Stimulated activated CD8-positive, alpha-beta memory T cell treated with anti-CD3 and anti-CD28 coated beads, Interleukin-12 subunit alpha, Interleukin-12 subunit beta, amount 100 ng/mL, for 1 hour (primary cell): ENCODE results near the gene CCDC126.
"Not testable (repeated sequence)": the region's sequence is repeated elsewhere in the genome, so short reads cannot be mapped to it uniquely, and the experiment has no call there.

Experiments used
- DNase-seq: peaks from one replicate; pipeline ENCODE4 v3.0.0-alpha.2; 2020; ENCODE audit warnings: low read depth

The CCDC126 gene

GRCh38 chr7:23628370-23628769 lies 31.2 kb downstream of the CCDC126 start:
- DNase-seq, result no peak

GRCh38 chr7:23633417-23633816 lies 36.2 kb downstream of the CCDC126 start:
- no peak for DNase-seq

- DNase-seq, result no peak
These were observed 48.6 kb downstream of the CCDC126 start for GRCh38 chr7:23645822-23646221.

GRCh38 chr7:23653942-23654341 lies 56.8 kb downstream of the CCDC126 start:
- DNase-seq, result no peak

DNA sequence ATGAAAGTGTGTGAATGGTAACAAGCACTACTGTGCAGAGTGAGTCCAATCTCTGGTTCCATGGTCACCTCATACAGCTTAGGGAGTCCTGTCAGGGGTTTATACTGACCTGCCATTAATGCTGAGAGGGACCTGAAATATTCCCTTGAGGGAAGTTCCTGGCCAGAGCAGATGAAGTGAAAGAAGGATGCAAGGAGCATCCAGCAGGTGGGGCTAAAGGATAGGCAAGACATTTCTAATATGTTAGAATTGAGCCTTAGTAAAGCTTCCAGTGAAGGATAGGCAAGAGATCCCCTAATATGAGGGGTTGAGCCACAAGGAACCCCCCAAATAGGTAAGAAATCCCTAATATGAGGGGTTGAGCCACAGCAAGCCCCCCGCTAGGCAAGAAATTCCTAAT lies 57.3 kb downstream of the CCDC126 start:
- DNase-seq, result no peak

- DNase-seq, result no peak
These were observed 58.3 kb downstream of the CCDC126 start for GRCh38 chr7:23655433-23655832.

DNA sequence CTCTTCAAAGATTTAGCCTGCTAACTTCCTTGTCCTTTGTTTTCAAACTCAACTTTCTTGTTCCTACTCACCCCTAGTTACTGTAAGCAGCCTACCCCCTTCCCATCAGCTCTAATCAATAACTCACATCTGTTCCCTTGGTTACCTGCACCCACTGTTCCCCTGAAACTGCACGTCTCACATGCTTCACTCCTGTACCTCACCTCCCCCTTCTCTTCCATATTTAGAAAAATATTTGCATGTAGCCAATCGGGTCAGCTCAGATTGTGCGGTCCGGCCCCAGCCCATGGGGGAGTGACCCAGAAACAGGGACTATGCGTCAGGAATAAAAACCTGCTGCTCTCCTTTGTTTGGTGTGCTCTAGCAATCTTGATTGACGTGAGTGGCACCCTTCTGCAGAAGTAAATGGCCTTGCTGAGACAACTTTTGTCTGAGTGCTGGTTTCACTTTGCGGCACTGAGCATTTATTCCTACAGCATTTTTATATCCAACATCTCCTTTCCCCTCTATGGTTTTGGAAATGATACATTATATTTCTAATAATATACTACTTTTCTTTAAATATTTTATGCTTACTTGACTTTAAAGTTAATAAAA lies 61.7 kb downstream of the CCDC126 start:
- DNase-seq, result no peak

DNA sequence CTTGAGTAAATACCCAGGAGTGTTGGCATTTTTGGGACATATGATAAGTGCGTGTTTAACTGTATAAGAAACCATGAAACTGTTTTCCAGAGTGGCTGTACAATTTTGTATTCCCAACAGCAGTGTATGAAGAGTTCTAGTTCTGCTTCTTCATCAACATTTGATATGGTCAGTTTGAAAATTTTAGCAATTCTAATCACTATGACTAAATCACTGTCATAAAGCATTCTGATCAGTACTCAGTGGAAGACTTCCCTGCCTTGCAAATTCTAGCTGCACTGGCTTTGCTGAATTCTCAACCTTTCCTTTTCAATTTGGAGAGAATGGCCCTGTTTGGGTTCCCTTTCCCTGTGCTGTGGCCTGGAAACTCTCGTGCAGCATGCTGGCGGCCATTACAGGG lies 64.2 kb downstream of the CCDC126 start:
- no peak for DNase-seq

DNA sequence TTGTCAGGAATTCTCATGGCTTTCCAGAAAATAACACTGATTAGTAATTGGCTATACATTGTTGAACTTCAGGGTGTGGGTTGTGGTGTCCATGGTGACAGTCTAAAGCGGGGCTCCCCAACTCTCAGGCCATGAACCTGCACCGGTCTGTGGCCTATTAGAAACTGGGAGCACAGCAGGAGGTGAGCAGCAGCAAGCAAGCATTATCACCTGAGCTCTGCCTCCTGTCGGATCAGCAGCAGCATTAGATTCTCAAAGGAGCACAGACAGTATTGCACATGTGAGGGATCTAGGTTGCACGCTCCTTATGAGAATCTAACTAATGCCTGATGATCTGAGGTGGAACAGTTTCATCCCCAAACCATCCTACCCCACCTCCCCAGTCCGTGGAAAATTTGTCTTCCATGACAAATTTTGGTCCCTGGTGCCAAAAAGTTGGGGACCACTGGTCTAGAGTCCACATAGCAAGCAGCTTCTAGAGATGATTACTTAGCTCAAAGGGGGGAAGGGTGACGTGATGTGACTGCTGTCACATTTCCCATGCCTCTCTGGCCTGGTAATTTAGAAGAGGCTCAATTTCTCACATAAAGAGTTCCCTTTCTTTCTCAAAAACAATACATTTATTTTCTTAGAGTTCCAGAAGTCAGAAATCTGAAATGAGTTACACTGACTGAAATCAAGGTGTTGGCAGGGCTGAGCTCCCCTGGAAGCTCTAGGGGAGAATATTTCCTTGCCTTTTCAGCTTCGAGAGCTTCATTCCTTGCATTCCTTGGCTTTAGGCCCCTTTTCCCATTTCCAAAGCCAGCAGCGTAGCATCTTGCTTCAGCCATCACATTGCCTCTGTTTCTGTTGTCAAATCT lies 65.2 kb downstream of the CCDC126 start:
- no peak for DNase-seq

DNA sequence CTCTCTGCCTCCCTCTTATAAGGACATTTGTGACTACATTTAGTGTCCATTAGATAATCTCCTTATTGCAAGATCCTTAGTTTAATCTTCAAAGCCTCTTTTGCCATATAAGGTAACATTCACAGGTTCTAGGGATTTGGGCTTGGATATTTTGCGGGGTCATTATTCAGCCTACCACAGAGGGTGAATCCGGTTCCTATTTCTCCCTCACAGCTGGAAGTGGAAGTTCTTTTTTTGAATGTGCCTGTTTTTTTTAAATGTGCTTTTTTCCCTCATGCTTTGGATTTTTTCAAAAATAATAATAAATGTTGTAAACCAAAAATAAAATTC lies 65.8 kb downstream of the CCDC126 start:
- no peak for DNase-seq

- DNase-seq, result no peak
These were observed 66.9 kb downstream of the CCDC126 start for GRCh38 chr7:23664122-23664521.

DNA sequence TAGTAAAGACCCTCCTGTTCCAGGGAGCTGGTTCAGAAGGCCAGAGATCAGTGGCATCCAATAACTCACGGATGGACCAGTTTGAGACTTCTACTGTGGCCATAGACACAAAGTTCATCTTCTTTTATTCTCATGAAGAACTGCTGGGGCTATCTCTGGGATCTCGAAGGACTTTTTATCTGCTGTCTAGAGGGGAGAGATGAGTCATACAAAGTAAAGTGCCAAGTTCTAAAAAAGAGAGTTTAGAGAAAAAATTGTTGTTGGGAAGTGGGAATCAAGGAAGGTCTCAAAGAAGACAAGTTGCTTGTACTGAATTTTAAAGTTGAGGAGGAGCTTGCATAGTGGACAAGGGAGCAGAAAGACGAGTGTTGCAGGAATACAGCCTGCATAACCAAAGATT lies 74.9 kb downstream of the CCDC126 start:
- no peak for DNase-seq

GRCh38 chr7:23679898-23680413 lies 82.8 kb downstream of the CCDC126 start, which contains the start of gene FAM221A:
TSS of gene FAM221A (plus strand) at chr7:23680199. CDS start at chr7:23680219, 20 bp downstream.
- peak; percentile 63 for DNase-seq

DNA sequence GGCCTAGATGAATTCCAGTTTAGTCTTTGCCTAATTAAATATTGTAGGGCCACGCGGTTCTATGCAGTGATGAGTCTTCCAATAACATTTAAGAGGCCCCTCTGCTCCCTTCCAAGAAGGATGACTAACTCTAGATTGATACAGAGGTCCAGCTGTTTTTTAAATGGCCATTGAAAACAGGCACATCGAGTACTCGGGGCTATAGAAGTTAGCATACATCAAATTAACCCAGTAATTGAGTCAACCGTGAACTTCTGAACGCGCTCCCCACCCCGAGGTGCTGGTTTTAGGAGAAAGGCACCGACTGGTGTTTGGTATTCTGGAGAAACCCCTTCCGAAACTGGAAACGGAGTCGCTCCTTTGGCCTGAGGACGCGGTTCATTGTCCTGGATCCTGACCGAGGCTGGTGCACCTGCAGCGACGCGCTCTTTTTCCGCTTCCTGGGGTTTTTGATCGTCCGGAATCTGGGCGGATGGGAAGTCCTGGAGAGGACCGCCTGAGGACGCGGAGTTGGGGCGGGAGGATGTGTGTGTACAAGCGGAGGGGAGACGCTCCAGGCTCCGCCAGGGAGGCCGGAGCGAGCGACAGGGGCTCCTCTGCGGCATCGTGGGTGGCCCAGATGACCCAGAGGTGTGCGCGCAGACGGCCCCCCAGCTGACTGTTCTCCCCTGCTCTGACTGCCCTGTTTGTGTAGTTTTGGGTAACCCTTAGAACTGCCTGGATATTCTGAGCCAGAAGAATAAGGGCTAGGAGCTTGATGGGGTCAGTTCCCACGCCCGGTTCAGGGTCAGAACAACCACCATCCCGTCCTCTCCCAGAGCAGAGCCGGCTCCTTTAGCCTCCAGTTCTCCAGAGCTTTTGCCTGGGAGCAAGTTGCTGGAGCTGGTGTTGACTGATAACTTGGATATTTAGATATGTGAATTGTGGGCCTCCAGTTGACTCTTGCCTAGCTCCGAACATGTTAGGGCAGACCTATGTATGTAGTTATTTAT lies 83.5 kb downstream of the CCDC126 start:
- DNase-seq, result no peak

DNA sequence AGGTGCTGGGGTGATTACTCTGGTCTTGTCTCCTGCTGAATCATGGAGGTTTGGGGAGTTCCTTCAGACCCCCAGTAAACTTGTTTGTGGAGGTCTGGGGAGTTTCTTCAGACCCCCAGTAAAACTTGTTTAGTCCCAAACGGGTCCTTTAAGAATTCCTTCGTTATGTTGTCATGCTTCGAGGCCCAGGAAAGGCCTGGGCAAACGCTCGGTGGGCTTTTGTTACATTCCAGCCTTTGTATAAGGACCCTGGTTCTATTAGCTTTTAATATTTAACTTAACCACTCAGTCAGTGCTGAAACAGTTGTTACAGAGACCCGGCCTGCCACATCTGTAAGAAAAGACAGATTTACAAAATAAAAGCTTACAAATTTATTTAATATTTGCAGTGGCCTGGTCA lies 86.9 kb downstream of the CCDC126 start:
- not testable (repeated sequence) for DNase-seq

GRCh38 chr7:23685731-23686130 lies 88.5 kb downstream of the CCDC126 start:
- DNase-seq, result no peak

DNA sequence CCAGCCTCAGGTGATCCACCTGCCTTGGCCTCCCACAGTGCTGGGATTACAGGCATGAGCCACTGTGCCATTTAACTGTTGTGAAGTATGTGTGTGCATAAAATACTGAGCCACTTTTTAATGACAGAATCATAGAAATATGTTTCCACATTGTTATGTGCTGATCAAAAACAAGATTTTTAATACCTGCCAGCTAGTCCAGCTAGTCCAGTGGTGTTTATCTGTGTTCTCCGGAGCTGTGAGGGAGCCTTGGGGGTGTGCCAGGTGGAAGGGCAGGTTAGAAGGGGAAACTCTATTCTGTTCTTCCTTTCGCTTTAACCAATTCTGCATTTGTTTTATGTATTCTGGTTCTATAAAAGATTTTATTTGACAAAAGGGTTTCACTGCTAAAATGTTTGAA lies 89.8 kb downstream of the CCDC126 start:
- DNase-seq, result no peak

- DNase-seq, result no peak
These were observed 92.0 kb downstream of the CCDC126 start for GRCh38 chr7:23689165-23689564.

- DNase-seq, result no peak
These were observed 94.1 kb downstream of the CCDC126 start for GRCh38 chr7:23691320-23691719.

DNA sequence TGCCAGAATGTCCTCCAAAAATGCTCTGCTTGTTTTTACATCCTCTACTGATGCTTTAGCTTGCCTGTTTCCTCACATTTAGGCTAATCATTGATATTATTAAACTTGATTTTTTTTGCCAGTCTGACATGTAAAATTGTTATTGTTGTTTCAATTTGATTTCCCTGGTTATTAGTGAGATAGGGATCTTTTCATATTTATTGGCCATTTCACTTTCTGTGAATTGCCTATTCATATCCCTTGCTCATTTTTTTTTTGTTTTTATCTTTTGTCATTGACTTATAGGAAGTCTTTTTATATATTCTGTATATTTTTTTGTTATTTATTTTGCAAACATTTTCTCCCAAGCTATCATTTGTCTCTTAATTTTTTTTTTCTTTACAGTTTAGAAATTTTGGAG lies 96.0 kb downstream of the CCDC126 start:
- no peak for DNase-seq
